Colonic mucosa (tissue), 4 donors: ENCODE measurements around the gene ATMIN. TPM values are rescaled to one million over a fixed set of nuclear protein-coding genes. Genes with fewer than 3 reads are reported as not detected.

ENCODE experiments used
- DNase-seq: peaks from one replicate; pipeline ENCODE4 v3.0.0-alpha.2; 2020
- H3K27ac ChIP-seq: fragments of 200-600 bp; one replicate; pipeline ENCODE4 v1.8.0; 2021
- H3K27me3 ChIP-seq: fragments of 200-600 bp; one replicate; pipeline ENCODE4 v1.8.0; 2021
- H3K36me3 ChIP-seq: fragments of 200-600 bp; one replicate; pipeline ENCODE4 v1.8.0; 2021
- H3K4me1 ChIP-seq: fragments of 200-600 bp; one replicate; pipeline ENCODE4 v1.8.0; 2021; ENCODE audit warnings: mild to moderate bottlenecking
- H3K4me3 ChIP-seq: fragments of 200-600 bp; one replicate; pipeline ENCODE4 v1.8.0; 2021
- H3K9ac ChIP-seq, 2 donors: one replicate each; pipeline ENCODE4 v1.7.0; 2013; ENCODE audit warnings: control low read depth in 2 of 2, low read depth in 2 of 2, low read length in 2 of 2
- H3K9me3 ChIP-seq: fragments of 200-600 bp; one replicate; pipeline ENCODE4 v1.8.0; 2021
- CTCF ChIP-seq: fragments of 200-600 bp; IDR thresholded peaks from one replicate; pipeline ENCODE4 v1.8.0; 2022; ENCODE audit warnings: antibody characterized with exemption, mild to moderate bottlenecking
- intact Hi-C: fragments of 100-400 bp; cut with DNase I; formaldehyde crosslinking; loops from one replicate; pipeline ENCODE4 v1.14.1; 2022
- total RNA-seq, 2 donors: library from RNA; stranded (reverse); fragmentation: NEBNext Ultra II Directional in 1 of 2; extraction: Animal tissue kit (Norgen Biotek cat#: 25700) in 1 of 2; gene quantifications; one replicate each; pipeline ENCODE4 v1.2.1, GENCODE V29; 2021
- donor health status: healthy.
- donor health status: DM: no; HTN: no; CAD: no.
- donor health status: DM: no; HTN: no; CAD: no.

The ATMIN gene
- total RNA-seq, 2 donors from 2014 or later = 23.9 to 26.3 TPM

DNA sequence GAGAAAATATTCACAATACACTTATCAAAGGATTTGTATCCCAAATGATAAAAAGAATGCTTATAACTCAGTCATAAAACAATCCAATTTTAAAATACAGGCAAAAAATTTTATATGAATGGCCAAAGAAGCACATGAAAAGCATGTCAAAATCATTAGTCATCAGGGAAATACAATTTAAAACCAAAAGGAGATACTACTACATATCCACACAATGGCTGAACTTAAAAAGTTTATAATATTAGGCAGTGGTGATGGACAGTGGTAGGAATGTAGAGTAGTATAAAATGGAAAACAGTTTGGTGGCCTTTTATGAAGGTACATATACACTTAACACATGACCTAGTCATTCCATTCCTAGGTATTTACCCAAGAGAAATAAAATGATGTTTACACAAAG is 41.2 kb upstream of the ATMIN start:
- DNase-seq = no peak
- intact Hi-C loops = no loop called here
- no peaks in the 10 kb centered on the region for H3K9me3 ChIP-seq
- no peaks in the 10 kb centered on the region for H3K4me1 ChIP-seq
- H3K9ac ChIP-seq = no peak overlapping the region
- TF ChIP-seq CTCF = no peak
- no peak overlapping the region for H3K27ac ChIP-seq
- no peak overlapping the region for H3K4me3 ChIP-seq
- no peaks in the 10 kb centered on the region for H3K36me3 ChIP-seq
- H3K27me3 ChIP-seq = no peaks in the 10 kb centered on the region

DNA sequence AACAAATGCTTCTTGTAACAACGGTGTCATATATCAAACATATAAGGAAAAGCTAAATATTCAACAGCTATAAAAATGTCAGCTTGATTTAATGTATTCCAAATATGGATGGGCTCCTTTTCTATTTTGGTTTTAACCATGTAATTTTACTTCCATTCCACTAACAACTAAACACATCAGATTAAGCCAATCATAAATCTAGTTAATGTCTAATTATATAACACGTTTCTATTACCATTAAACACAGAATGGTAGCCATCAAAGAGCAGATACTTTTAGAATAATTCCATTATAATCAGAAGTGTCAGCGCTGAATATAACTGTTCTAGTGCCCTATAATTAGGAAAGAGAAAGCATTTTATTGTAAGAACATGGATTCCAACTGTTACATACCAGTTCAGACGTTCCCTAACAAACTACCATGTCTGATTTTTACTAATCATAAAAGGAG is 38.9 kb upstream of the ATMIN start:
- intact Hi-C loops = no loop called here
- peak overlapping the region in 1 of 2 donors; percentile 27 for H3K9ac ChIP-seq
- TF ChIP-seq CTCF = no peak
- no peaks in the 10 kb centered on the region for H3K9me3 ChIP-seq
- H3K4me1 ChIP-seq = no peaks in the 10 kb centered on the region
- no peaks in the 10 kb centered on the region for H3K27me3 ChIP-seq
- peak overlapping the region; percentile 19 for H3K27ac ChIP-seq
- no peaks in the 10 kb centered on the region for H3K36me3 ChIP-seq
- H3K4me3 ChIP-seq = peak overlapping the region; percentile 2
- no peak for DNase-seq

GRCh38 chr16:80997139-80997798 is 38.4 kb upstream of the ATMIN start:
- Histone ChIP-seq H3K4me3 (peak overlapping the region; percentile 2), H3K27me3 (no peaks in the 10 kb centered on the region), H3K36me3 (no peaks in the 10 kb centered on the region), H3K9me3 (no peaks in the 10 kb centered on the region), H3K4me1 (no peaks in the 10 kb centered on the region), H3K9ac (peak overlapping the region in 1 of 2 donors; percentile 27), H3K27ac (peak overlapping the region; percentile 19)
- no peak for TF ChIP-seq CTCF
- intact Hi-C loops = no loop called here
- no peak for DNase-seq

DNA sequence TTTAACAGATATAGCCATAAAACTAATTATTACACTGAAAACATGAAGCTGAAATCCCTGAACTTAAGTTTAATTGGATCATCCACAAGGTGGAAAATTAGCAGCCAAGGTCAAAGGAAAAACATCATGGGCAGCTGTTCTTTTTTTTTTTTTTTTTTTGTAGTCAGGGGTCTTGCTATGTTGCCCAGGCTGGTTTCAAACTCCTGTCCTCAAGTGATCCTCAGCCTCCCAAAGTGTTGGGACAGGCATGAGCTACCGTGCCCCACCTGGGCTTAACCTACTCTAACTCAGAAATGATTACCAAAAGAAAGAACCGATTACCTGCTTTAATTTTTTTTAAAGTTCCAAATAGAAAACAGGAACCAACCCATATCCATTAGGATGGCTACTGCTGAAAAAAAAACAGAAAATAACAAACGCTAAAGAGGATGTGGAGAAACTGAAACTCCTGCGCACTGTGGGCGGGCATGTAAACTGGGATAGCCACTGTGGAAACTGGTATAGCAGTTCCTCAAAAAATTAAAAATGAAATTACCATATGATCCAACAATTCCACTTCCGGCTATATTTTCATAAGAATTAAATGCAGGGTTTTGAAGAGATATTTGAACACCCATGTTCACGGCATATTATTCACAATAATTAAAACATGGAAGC is 37.5 kb upstream of the ATMIN start:
- peak overlapping the region; percentile 19 for H3K27ac ChIP-seq

GRCh38 chr16:81000873-81001272 is 34.8 kb upstream of the ATMIN start:
- no peaks in the 10 kb centered on the region for H3K9me3 ChIP-seq
- no peak overlapping the region for H3K27ac ChIP-seq
- H3K27me3 ChIP-seq = no peaks in the 10 kb centered on the region
- peaks cover 5% of the 10 kb centered on the region for H3K4me1 ChIP-seq
- no peak overlapping the region for H3K4me3 ChIP-seq
- intact Hi-C loops = no loop called here
- no peak for TF ChIP-seq CTCF
- no peak for DNase-seq
- no peaks in the 10 kb centered on the region for H3K36me3 ChIP-seq
- H3K9ac ChIP-seq = no peak overlapping the region

More for the DNA sequence above, 37.5 kb upstream of the ATMIN start:
- Histone ChIP-seq H3K27me3 (no peaks in the 10 kb centered on the region), H3K36me3 (no peaks in the 10 kb centered on the region), H3K9ac (no peak overlapping the region), H3K4me3 (peak overlapping the region; percentile 2), H3K9me3 (no peaks in the 10 kb centered on the region), H3K4me1 (no peaks in the 10 kb centered on the region)
- TF ChIP-seq CTCF = no peak
- intact Hi-C loops = no loop called here
- no peak for DNase-seq
